GM23338 (cell line): ENCODE measurements around the gene USP48. TPM values are rescaled to one million over a fixed set of nuclear protein-coding genes. Genes with fewer than 3 reads are reported as not detected.

ENCODE experiments used
- ATAC-seq: fragments of 200-7000 bp; cut with Tn5 transposase; 3 replicates; pipeline ENCODE4 v1.9.1; 2020
- DNase-seq: peaks from one replicate; pipeline ENCODE4 v3.0.0-alpha.2; 2015; ENCODE audit warnings: low spot score
- H2AFZ ChIP-seq: fragments of 200-600 bp; sonication (generic); 2 replicates; pipeline ENCODE4 v1.8.0; 2016; ENCODE audit warnings: antibody characterized with exemption, mild to moderate bottlenecking, moderate library complexity
- H3F3A ChIP-seq: fragments of 200-600 bp; sonication (generic); replicated peaks from 2 replicates; pipeline ENCODE4 v1.8.0; 2017; ENCODE audit warnings: antibody characterized with exemption, mixed run types, low read depth
- H3K27ac ChIP-seq: fragments of 200-600 bp; sonication (generic); 2 replicates; pipeline ENCODE4 v1.6.1; 2016; ENCODE audit warnings: low read depth
- H3K27me3 ChIP-seq: fragments of 200-600 bp; sonication (generic); 2 replicates; pipeline ENCODE4 v1.8.0; 2016; ENCODE audit warnings: mild to moderate bottlenecking, mixed run types, moderate library complexity; ENCODE audit not compliant: insufficient read depth
- H3K36me3 ChIP-seq: fragments of 200-600 bp; sonication (generic); 2 replicates; pipeline ENCODE4 v1.8.0; 2016; ENCODE audit warnings: mild to moderate bottlenecking; ENCODE audit not compliant: insufficient read depth
- H3K4me1 ChIP-seq: fragments of 200-600 bp; sonication (generic); 2 replicates; pipeline ENCODE4 v1.8.0; 2016; ENCODE audit warnings: mild to moderate bottlenecking, moderate library complexity; ENCODE audit not compliant: insufficient read depth
- H3K4me2 ChIP-seq: fragments of 200-600 bp; sonication (generic); 2 replicates; pipeline ENCODE4 v1.7.1; 2017; ENCODE audit warnings: mixed run types
- H3K4me3 ChIP-seq: fragments of 200-600 bp; sonication (generic); 2 replicates; pipeline ENCODE4 v1.6.1; 2016; ENCODE audit warnings: mixed run types
- H3K79me2 ChIP-seq: fragments of 200-600 bp; sonication (generic); replicated peaks from 2 replicates; pipeline ENCODE4 v1.8.0; 2017; ENCODE audit warnings: mild to moderate bottlenecking; ENCODE audit not compliant: insufficient read depth
- H3K9me2 ChIP-seq: fragments of 200-600 bp; sonication (generic); 2 replicates; pipeline ENCODE4 v1.8.0; 2017; ENCODE audit not compliant: insufficient read depth
- H4K20me1 ChIP-seq: fragments of 200-600 bp; sonication (generic); replicated peaks from 2 replicates; pipeline ENCODE4 v1.8.0; 2017; ENCODE audit warnings: mild to moderate bottlenecking; ENCODE audit not compliant: insufficient read depth
- H3K27ac Mint-ChIP-seq: 2 replicates; pipeline ENCODE4 v1.8.0; 2020; ENCODE audit warnings: inconsistent platforms, mild to moderate bottlenecking, moderate library complexity, mixed read lengths
- H3K27me3 Mint-ChIP-seq: 3 replicates; pipeline ENCODE4 v1.8.0; 2022; ENCODE audit warnings: low read depth, mild to moderate bottlenecking, moderate library complexity, mixed read lengths, inconsistent platforms; ENCODE audit not compliant: insufficient read depth, poor library complexity
- H3K36me3 Mint-ChIP-seq: 3 replicates; pipeline ENCODE4 v1.8.0; 2021; ENCODE audit warnings: low read depth, mild to moderate bottlenecking, inconsistent platforms, moderate library complexity, mixed read lengths
- H3K4me1 Mint-ChIP-seq: 3 replicates; pipeline ENCODE4 v1.8.0; 2020; ENCODE audit warnings: mild to moderate bottlenecking, inconsistent platforms, mixed read lengths
- H3K4me3 Mint-ChIP-seq: 3 replicates; pipeline ENCODE4 v1.8.0; 2021; ENCODE audit warnings: moderate library complexity, mild to moderate bottlenecking, inconsistent platforms, mixed read lengths
- H3K9me3 Mint-ChIP-seq: 3 replicates; pipeline ENCODE4 v1.8.0; 2020; ENCODE audit warnings: moderate library complexity, mild to moderate bottlenecking, inconsistent platforms, mixed read lengths
- CREB1 ChIP-seq: fragments of 250-450 bp; sonication (Bioruptor Pico); IDR thresholded peaks from 2 replicates; pipeline ENCODE4 v1.5.0; 2020; ENCODE audit warnings: low read depth, mild to moderate bottlenecking, moderate library complexity
- ETS1 ChIP-seq: IDR thresholded peaks from 2 replicates; pipeline ENCODE4 v1.6.1; 2016; ENCODE audit warnings: antibody characterized with exemption
- EZH2 ChIP-seq: fragments of 200-600 bp; sonication (generic); IDR thresholded peaks from one replicate; pipeline ENCODE4 v1.8.0; 2017; ENCODE audit warnings: antibody characterized with exemption, mild to moderate bottlenecking, low read depth; ENCODE audit not compliant: unreplicated experiment
- EZH2phosphoT487 ChIP-seq: fragments of 200-600 bp; sonication (generic); IDR thresholded peaks from one replicate; pipeline ENCODE4 v1.8.1; 2018; ENCODE audit warnings: antibody characterized with exemption; ENCODE audit not compliant: unreplicated experiment
- JUNB ChIP-seq: IDR thresholded peaks from one replicate; pipeline ENCODE4 v1.6.1; 2016; ENCODE audit warnings: antibody characterized with exemption; ENCODE audit not compliant: unreplicated experiment
- NANOG ChIP-seq: IDR thresholded peaks from 2 replicates; pipeline ENCODE4 v1.6.1; 2016; ENCODE audit warnings: antibody characterized with exemption, borderline replicate concordance
- POLR2AphosphoS5 ChIP-seq: IDR thresholded peaks from 2 replicates; pipeline ENCODE4 v1.6.1; 2016; ENCODE audit warnings: antibody characterized with exemption, low read depth
- STAT1 ChIP-seq: IDR thresholded peaks from one replicate; pipeline ENCODE4 v1.6.1; 2016; ENCODE audit warnings: antibody characterized with exemption; ENCODE audit not compliant: unreplicated experiment
- ZNF114 ChIP-seq: fragments of 250-450 bp; sonication (Bioruptor Pico); IDR thresholded peaks from 2 replicates; pipeline ENCODE4 v1.5.0; 2020; ENCODE audit warnings: mild to moderate bottlenecking, moderate library complexity
- ZNF331 ChIP-seq: fragments of 250-450 bp; sonication (Bioruptor Pico); IDR thresholded peaks from 2 replicates; pipeline ENCODE4 v1.5.0; 2020; ENCODE audit warnings: low read depth, mild to moderate bottlenecking, moderate library complexity
- ZNF462 ChIP-seq: fragments of 250-450 bp; sonication (Bioruptor Pico); IDR thresholded peaks from 2 replicates; pipeline ENCODE4 v1.5.0; 2020; ENCODE audit warnings: mild to moderate bottlenecking, moderate library complexity
- polyA plus RNA-seq: library from polyadenylated mRNA; unstranded; fragments of >200 nt; fragmentation: Nextera tagmentation; extraction: Ambion mirVana; gene quantifications from 2 replicates; pipeline ENCODE4 v1.2.1, GENCODE V29; 2016
- total RNA-seq: library from RNA; depleted of rRNA; stranded (reverse); fragments of >200 nt; shearing (Covaris generic); gene quantifications from 2 replicates; pipeline ENCODE4 v1.2.3, GENCODE V29; 2014
- TF ChIP-seq, protein P1 (sequence below): IDR thresholded peaks from one replicate; pipeline ENCODE4 v1.6.1; 2018; ENCODE audit warnings: antibody characterized with exemption; ENCODE audit not compliant: unreplicated experiment

Gene USP48
- total and polyA plus RNA-seq, 2 experiments from 2014 or later = 85.9 to 151 TPM

- Mint-ChIP-seq H3K36me3 (peaks cover 17% of the 10 kb centered on the region; the same call in 2 of the 3 replicates), H3K4me3 (no peak overlapping the region), H3K27ac (no peak overlapping the region), H3K4me1 (peaks cover 6% of the 10 kb centered on the region), H3K9me3 (no peaks in the 10 kb centered on the region), H3K27me3 (no peaks in the 10 kb centered on the region)
- TF ChIP-seq POLR2AphosphoS5 (no peak), NANOG (no peak), CREB1 (no peak), ZNF331 (CRISPR knock-in tag) (no peak), ZNF114 (CRISPR knock-in tag) (no peak), EZH2 (no peak), JUNB (no peak), STAT1 (no peak)
- TF ChIP-seq, protein P1, sequence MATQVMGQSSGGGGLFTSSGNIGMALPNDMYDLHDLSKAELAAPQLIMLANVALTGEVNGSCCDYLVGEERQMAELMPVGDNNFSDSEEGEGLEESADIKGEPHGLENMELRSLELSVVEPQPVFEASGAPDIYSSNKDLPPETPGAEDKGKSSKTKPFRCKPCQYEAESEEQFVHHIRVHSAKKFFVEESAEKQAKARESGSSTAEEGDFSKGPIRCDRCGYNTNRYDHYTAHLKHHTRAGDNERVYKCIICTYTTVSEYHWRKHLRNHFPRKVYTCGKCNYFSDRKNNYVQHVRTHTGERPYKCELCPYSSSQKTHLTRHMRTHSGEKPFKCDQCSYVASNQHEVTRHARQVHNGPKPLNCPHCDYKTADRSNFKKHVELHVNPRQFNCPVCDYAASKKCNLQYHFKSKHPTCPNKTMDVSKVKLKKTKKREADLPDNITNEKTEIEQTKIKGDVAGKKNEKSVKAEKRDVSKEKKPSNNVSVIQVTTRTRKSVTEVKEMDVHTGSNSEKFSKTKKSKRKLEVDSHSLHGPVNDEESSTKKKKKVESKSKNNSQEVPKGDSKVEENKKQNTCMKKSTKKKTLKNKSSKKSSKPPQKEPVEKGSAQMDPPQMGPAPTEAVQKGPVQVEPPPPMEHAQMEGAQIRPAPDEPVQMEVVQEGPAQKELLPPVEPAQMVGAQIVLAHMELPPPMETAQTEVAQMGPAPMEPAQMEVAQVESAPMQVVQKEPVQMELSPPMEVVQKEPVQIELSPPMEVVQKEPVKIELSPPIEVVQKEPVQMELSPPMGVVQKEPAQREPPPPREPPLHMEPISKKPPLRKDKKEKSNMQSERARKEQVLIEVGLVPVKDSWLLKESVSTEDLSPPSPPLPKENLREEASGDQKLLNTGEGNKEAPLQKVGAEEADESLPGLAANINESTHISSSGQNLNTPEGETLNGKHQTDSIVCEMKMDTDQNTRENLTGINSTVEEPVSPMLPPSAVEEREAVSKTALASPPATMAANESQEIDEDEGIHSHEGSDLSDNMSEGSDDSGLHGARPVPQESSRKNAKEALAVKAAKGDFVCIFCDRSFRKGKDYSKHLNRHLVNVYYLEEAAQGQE = no peak
- Histone ChIP-seq H3K4me3 (no peak overlapping the region), H3K27me3 (no peaks in the 10 kb centered on the region), H3K36me3 (peaks cover 4% of the 10 kb centered on the region; the same call in 1 of the 2 replicates), H3K4me1 (peaks cover 12% of the 10 kb centered on the region), H2AFZ (no peak overlapping the region), H3K27ac (no peak overlapping the region), H3K9me2 (no peaks in the 10 kb centered on the region), H4K20me1 (peaks cover 62% of the 10 kb centered on the region), H3K79me2 (peaks cover 80% of the 10 kb centered on the region), H3K4me2 (no peak overlapping the region), H3F3A (no peaks in the 10 kb centered on the region)
- ATAC-seq = no peak
- DNase-seq = no peak
Measured at GRCh38 chr1:21759818-21760217, 23.1 kb downstream of the USP48 start.

DNA sequence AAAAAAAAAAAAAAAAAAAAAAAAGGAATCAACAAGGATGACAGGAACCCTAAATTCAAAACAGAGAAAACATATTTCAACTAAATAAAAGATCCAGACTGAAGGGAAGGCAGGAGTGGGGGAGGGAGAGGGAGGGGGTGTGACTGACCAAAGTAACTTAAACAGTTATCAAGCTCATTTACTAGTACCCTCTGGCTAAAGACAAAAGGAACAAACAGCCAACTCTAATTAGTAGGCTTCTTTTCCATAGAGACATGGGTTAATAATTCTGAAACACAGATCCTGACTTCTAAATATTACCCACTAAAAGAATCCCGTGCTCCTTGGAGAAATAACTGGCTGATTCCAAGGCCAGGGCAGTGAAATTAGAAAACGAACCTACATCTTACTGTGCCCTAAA lies 23.8 kb downstream of the USP48 start:
- ATAC-seq = no peak
- H3F3A ChIP-seq = no peaks in the 10 kb centered on the region
- no peaks in the 10 kb centered on the region for H3K27me3 ChIP-seq
- Mint-ChIP-seq H3K9me3 (no peaks in the 10 kb centered on the region), H3K27me3 (no peaks in the 10 kb centered on the region), H3K4me3 (no peak overlapping the region), H3K4me1 (peaks cover 3% of the 10 kb centered on the region; the same call in 2 of the 3 replicates), H3K36me3 (peaks cover 24% of the 10 kb centered on the region; the same call in 2 of the 3 replicates), H3K27ac (no peak overlapping the region)
- no peak overlapping the region for H2AFZ ChIP-seq
- peaks cover 58% of the 10 kb centered on the region for H4K20me1 ChIP-seq
- peaks cover 73% of the 10 kb centered on the region for H3K79me2 ChIP-seq
- H3K4me3 ChIP-seq = no peak overlapping the region
- no peak for DNase-seq
- no peak overlapping the region for H3K4me2 ChIP-seq
- no peaks in the 10 kb centered on the region for H3K9me2 ChIP-seq
- H3K4me1 ChIP-seq = peaks cover 8% of the 10 kb centered on the region; the same call in 1 of the 2 replicates
- peaks cover 10% of the 10 kb centered on the region; the same call in 1 of the 2 replicates for H3K36me3 ChIP-seq
- H3K27ac ChIP-seq = no peak overlapping the region
- TF ChIP-seq POLR2AphosphoS5 (no peak), ZNF462 (CRISPR knock-in tag) (no peak), EZH2phosphoT487 (no peak), ETS1 (no peak), ZNF114 (CRISPR knock-in tag) (no peak), CREB1 (no peak)
